ENCODE measurements around the gene MTMR3. TPM values are rescaled to one million over a fixed set of nuclear protein-coding genes. Genes with fewer than 3 reads are reported as not detected.

The MTMR3 gene
- total RNA-seq, 1 donor: 36.9 TPM

DNA sequence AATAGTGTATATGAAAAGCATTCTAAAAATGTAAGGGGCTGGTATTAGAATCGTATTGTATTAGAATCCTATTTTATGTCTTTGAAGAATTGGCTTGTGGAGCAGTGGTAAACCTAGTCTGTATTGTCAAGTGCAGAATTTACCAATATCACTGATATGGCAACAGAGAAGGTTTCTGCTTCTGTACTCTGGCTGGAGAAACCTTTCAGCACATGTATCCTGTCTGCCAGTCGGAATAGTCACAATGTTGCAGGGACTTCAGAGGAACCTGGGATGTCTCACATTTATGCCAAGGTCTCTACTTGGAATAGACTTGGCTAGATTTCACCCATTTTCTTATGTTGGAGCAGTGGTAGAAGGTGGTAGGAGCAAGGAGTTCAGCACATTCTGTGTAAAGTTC, 4.4 kb downstream of the MTMR3 start:
- Histone ChIP-seq H3K4me3 (ENCODE audit: insufficient read depth, low read length) (no peak overlapping the region), H3K27ac (ENCODE audit: low read depth, low read length) (no peak overlapping the region), H3K4me1 (ENCODE audit: insufficient read depth, low read length) (peaks cover 4% of the 10 kb centered on the region), H4K20me1 (ENCODE audit: insufficient read depth, low read length) (peaks cover 67% of the 10 kb centered on the region), H3K36me3 (ENCODE audit: insufficient read depth, low read length) (no peaks in the 10 kb centered on the region), H3K4me2 (ENCODE audit: insufficient read depth, low read length) (no peak overlapping the region), H2AFZ (ENCODE audit: low read length) (no peak overlapping the region), H3K9me3 (ENCODE audit: low read depth, low read length) (no peaks in the 10 kb centered on the region), H3K27me3 (ENCODE audit: insufficient read depth, low read length) (no peaks in the 10 kb centered on the region), H3K79me2 (ENCODE audit: insufficient read depth, low read length) (peaks cover 81% of the 10 kb centered on the region)
- TF ChIP-seq, protein P1, sequence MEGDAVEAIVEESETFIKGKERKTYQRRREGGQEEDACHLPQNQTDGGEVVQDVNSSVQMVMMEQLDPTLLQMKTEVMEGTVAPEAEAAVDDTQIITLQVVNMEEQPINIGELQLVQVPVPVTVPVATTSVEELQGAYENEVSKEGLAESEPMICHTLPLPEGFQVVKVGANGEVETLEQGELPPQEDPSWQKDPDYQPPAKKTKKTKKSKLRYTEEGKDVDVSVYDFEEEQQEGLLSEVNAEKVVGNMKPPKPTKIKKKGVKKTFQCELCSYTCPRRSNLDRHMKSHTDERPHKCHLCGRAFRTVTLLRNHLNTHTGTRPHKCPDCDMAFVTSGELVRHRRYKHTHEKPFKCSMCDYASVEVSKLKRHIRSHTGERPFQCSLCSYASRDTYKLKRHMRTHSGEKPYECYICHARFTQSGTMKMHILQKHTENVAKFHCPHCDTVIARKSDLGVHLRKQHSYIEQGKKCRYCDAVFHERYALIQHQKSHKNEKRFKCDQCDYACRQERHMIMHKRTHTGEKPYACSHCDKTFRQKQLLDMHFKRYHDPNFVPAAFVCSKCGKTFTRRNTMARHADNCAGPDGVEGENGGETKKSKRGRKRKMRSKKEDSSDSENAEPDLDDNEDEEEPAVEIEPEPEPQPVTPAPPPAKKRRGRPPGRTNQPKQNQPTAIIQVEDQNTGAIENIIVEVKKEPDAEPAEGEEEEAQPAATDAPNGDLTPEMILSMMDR (IDR thresholded peaks at IDR 0.05; ENCODE audit: extremely low read depth, low read depth, low read length): no peak
- DNase-seq (ENCODE audit: insufficient read length, low spot score, missing footprints): no peak

DNA sequence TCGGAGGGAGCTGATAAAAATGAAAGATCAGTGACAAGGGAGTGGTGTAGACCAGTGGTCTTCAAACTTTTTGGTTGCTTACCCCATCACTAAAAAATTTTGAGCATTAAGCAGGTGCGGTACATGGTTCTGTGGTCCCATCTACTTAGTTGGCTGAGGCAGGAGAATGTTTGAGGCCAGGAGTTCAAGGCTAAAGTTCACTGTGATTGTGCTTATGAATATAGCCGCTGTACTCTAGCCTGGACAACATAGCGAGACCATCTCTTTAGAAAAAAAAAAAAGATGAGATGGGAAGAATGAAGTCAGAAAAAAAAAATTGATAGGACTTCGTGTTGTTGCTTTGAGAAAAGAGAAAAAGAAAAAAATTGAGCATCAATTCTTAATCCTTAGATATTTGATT, 7.8 kb downstream of the MTMR3 start:
- Histone ChIP-seq H3K27me3 (ENCODE audit: insufficient read depth, low read length) (no peaks in the 10 kb centered on the region), H2AFZ (ENCODE audit: low read length) (no peak overlapping the region), H4K20me1 (ENCODE audit: insufficient read depth, low read length) (peaks cover 64% of the 10 kb centered on the region), H3K27ac (ENCODE audit: low read depth, low read length) (no peak overlapping the region), H3K4me3 (ENCODE audit: insufficient read depth, low read length) (no peak overlapping the region), H3K4me2 (ENCODE audit: insufficient read depth, low read length) (no peak overlapping the region), H3K9me3 (ENCODE audit: low read depth, low read length) (no peaks in the 10 kb centered on the region), H3K4me1 (ENCODE audit: insufficient read depth, low read length) (no peaks in the 10 kb centered on the region), H3K36me3 (ENCODE audit: insufficient read depth, low read length) (no peaks in the 10 kb centered on the region), H3K79me2 (ENCODE audit: insufficient read depth, low read length) (peaks cover 91% of the 10 kb centered on the region)
- peak; percentile 34 for DNase-seq (ENCODE audit: insufficient read length, low spot score, missing footprints)
- TF ChIP-seq, protein P1 (IDR thresholded peaks at IDR 0.05; ENCODE audit: extremely low read depth, low read depth, low read length): no peak

DNA sequence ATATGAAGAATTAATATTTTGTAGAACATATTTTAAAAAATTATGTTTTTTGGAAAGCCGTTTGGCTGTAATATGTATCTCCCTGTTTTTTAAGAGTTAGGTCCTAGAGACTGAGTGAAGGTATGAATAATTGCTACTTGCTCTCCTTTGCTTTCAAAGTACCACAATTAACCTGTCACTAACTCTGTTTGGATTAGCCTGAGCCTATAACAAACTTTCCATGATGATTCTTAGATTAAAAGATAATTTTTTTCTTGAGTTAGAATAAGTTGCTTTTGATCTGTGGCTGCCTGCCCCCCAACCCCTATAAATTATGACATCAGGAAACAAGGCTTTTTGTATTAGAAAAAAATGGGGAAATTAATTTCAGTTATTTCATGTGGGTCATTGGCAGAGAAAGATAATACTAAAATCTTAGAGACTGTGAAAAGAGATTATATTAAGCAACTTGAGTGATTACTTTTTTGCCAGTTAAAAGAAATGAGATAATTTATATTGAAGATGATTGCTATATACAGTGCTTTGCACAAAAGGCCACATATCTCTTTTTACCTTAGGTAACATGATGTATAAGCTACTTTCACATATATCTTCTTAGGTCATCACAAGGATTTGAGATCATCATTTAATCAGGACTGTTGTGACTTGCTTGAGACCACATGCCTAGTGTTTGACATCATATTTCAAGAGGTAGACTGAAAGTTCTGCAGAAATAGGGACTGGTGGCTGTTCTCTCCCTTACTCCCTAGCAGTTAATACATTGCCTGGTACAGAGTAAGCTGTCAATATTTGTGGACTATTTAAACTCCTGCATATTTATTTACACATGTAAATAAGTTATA, 9.6 kb downstream of the MTMR3 start:
- Histone ChIP-seq H3K4me2 (ENCODE audit: insufficient read depth, low read length) (no peak overlapping the region), H3K27ac (ENCODE audit: low read depth, low read length) (no peak overlapping the region), H3K27me3 (ENCODE audit: insufficient read depth, low read length) (no peaks in the 10 kb centered on the region), H3K4me1 (ENCODE audit: insufficient read depth, low read length) (no peaks in the 10 kb centered on the region), H3K4me3 (ENCODE audit: insufficient read depth, low read length) (no peak overlapping the region), H3K79me2 (ENCODE audit: insufficient read depth, low read length) (peaks cover 83% of the 10 kb centered on the region), H4K20me1 (ENCODE audit: insufficient read depth, low read length) (peaks cover 56% of the 10 kb centered on the region), H3K36me3 (ENCODE audit: insufficient read depth, low read length) (no peaks in the 10 kb centered on the region), H3K9me3 (ENCODE audit: low read depth, low read length) (no peaks in the 10 kb centered on the region), H2AFZ (ENCODE audit: low read length) (no peak overlapping the region)
- TF ChIP-seq, protein P1 (IDR thresholded peaks at IDR 0.05; ENCODE audit: extremely low read depth, low read depth, low read length): no peak
- DNase-seq (ENCODE audit: insufficient read length, low spot score, missing footprints): no peak

DNA sequence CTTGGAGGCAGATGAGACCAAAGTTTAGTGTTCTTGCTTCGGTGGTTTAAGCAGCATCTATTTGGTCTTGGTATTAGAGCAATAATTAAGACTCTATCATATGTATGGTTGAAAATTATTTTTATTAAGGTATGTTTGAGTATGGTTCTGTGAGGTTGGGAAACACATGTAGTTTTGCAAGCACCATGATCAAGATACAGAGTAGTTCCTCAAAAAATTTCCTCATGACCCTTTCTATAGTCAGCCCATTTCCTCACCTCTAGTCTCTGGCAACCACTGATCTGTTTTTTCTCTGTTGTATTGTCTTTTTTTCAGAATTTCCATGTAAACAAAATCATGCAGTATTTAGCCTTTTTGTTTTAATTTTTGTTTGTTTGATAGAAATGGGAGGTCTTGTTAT, 18.4 kb downstream of the MTMR3 start:
- no peak overlapping the region for H2AFZ ChIP-seq (ENCODE audit: low read length)
- TF ChIP-seq, protein P1 (IDR thresholded peaks at IDR 0.05; ENCODE audit: extremely low read depth, low read depth, low read length): no peak
- no peak for DNase-seq (ENCODE audit: insufficient read length, low spot score, missing footprints)
- H3K4me2 ChIP-seq (ENCODE audit: insufficient read depth, low read length): no peak overlapping the region
- no peaks in the 10 kb centered on the region for H3K36me3 ChIP-seq (ENCODE audit: insufficient read depth, low read length)
- H3K9me3 ChIP-seq (ENCODE audit: low read depth, low read length): no peaks in the 10 kb centered on the region
- peaks cover 5% of the 10 kb centered on the region for H3K4me1 ChIP-seq (ENCODE audit: insufficient read depth, low read length)
- H3K27me3 ChIP-seq (ENCODE audit: insufficient read depth, low read length): no peaks in the 10 kb centered on the region
- H3K4me3 ChIP-seq (ENCODE audit: insufficient read depth, low read length): no peak overlapping the region
- H3K79me2 ChIP-seq (ENCODE audit: insufficient read depth, low read length): peaks cover 77% of the 10 kb centered on the region
- H4K20me1 ChIP-seq (ENCODE audit: insufficient read depth, low read length): peaks cover 62% of the 10 kb centered on the region
- no peak overlapping the region for H3K27ac ChIP-seq (ENCODE audit: low read depth, low read length)

Data from osteoblast (primary cell).